K562 (cell line): ENCODE results near the gene DPM2. TPM values are rescaled to one million over a fixed set of nuclear protein-coding genes. Genes with fewer than 3 reads are reported as not detected.
A peak's percentile ranks its signal among the peaks of the same experiment; 100 is the strongest.

Experiments used
- ARNT ChIP-seq, 2 experiments: fragments of 450-650 bp; IDR thresholded peaks; 2 replicates each; pipeline ENCODE4 v1.6.1; 2016; ENCODE audit warnings: mild to moderate bottlenecking in 1 of 2
- CBFA2T2 ChIP-seq: fragments of 450-650 bp; conservative IDR thresholded peaks from 2 replicates; pipeline ENCODE4 v1.6.1; 2017; ENCODE audit warnings: mild to moderate bottlenecking
- CCNT2 ChIP-seq: IDR thresholded peaks from 2 replicates; pipeline ENCODE4 v1.6.1; 2011; ENCODE audit warnings: borderline replicate concordance, low read depth, mild to moderate bottlenecking, moderate library complexity, mixed read lengths, low read length; ENCODE audit not compliant: insufficient read length; ENCODE audit errors: extremely low read depth
- ELF1 ChIP-seq: fragments of 200-800 bp; sonication (Bioruptor generic); IDR thresholded peaks from 2 replicates; pipeline ENCODE4 v1.6.1; 2016; ENCODE audit warnings: missing genetic modification characterization, missing compliant biosample characterization
- GATA2 ChIP-seq: sonication (generic); formaldehyde crosslinking; IDR thresholded peaks from 2 replicates; pipeline ENCODE4 v1.4.0; 2020; ENCODE audit warnings: mild to moderate bottlenecking, missing genetic modification reagents
- HMGN3 ChIP-seq: IDR thresholded peaks from 2 replicates; pipeline ENCODE4 v1.6.1; 2011; ENCODE audit warnings: borderline replicate concordance, low read depth, mild to moderate bottlenecking, mixed read lengths, low read length; ENCODE audit not compliant: insufficient read length; ENCODE audit errors: extremely low read depth
- HNRNPLL ChIP-seq: fragments of 200-400 bp; formaldehyde crosslinking; IDR thresholded peaks from 2 replicates; pipeline ENCODE4 v1.6.1; 2017; ENCODE audit warnings: low read length, low read depth, mild to moderate bottlenecking; ENCODE audit not compliant: poor library complexity, severe bottlenecking
- KLF16 ChIP-seq: IDR thresholded peaks from 2 replicates; pipeline ENCODE4 v1.6.1; 2016; ENCODE audit warnings: antibody characterized with exemption
- MCM3 ChIP-seq: fragments of 450-650 bp; IDR thresholded peaks from 2 replicates; pipeline ENCODE4 v1.6.1; 2016
- MEF2D ChIP-seq: conservative IDR thresholded peaks from 2 replicates; pipeline ENCODE4 v1.6.1; 2016; ENCODE audit warnings: low read depth, missing genetic modification characterization, missing compliant biosample characterization
- NFIC ChIP-seq: fragments of 450-650 bp; IDR thresholded peaks from 2 replicates; pipeline ENCODE4 v1.6.1; 2017; ENCODE audit warnings: mild to moderate bottlenecking, inconsistent platforms
- POLR3G ChIP-seq: IDR thresholded peaks from 2 replicates; pipeline ENCODE4 v1.6.1; 2011; ENCODE audit not compliant: insufficient read length, insufficient replicate concordance; ENCODE audit errors: extremely low read depth
- RBFOX2 ChIP-seq: fragments of 200-400 bp; formaldehyde crosslinking; IDR thresholded peaks from 2 replicates; pipeline ENCODE4 v1.6.1; 2017; ENCODE audit warnings: low read depth, mild to moderate bottlenecking, low read length, moderate library complexity
- SRSF3 ChIP-seq: fragments of 200-400 bp; formaldehyde crosslinking; IDR thresholded peaks from 2 replicates; pipeline ENCODE4 v1.6.1; 2016; ENCODE audit warnings: mild to moderate bottlenecking, low read length, moderate library complexity; ENCODE audit not compliant: insufficient read depth
- SRSF9 ChIP-seq: fragments of 200-400 bp; formaldehyde crosslinking; IDR thresholded peaks from 2 replicates; pipeline ENCODE4 v1.6.1; 2017; ENCODE audit warnings: low read depth, low read length, borderline replicate concordance
- ZNF764 ChIP-seq: fragments of 250-450 bp; sonication (Bioruptor Pico); IDR thresholded peaks from 2 replicates; pipeline ENCODE4 v1.4.0; 2020; ENCODE audit warnings: low read depth, mild to moderate bottlenecking, moderate library complexity
- polyA plus RNA-seq, 8 experiments: library from polyadenylated mRNA; depleted of rRNA in 4 of 8; stranded (reverse) in 5 of 8; unstranded in 3 of 8; fragments of >200 nt; fragmentation: Nextera tagmentation in 2 of 8; fragmentation: Illumina TruSeq in 1 of 8; extraction: Ambion mirVana in 2 of 8; extraction: Trizol in 1 of 8; gene quantifications; 2 replicates each; pipeline versions ENCODE4 v1.2.1 to v1.2.3, GENCODE V29; 2011 to 2014; ENCODE audit warnings: inconsistent platforms in 1 of 8, missing spikeins in 1 of 8
- total RNA-seq, 7 experiments: library from RNA; depleted of rRNA in 6 of 7; stranded (reverse); fragments of >200 nt in 6 of 7; fragmentation: Illumina TruSeq in 2 of 7; extraction: Trizol in 2 of 7; gene quantifications; 2 replicates each; pipeline versions ENCODE4 v1.2.1 to v1.2.3, GENCODE V29; 2011 to 2021; ENCODE audit warnings: low replicate concordance in 1 of 7
- TF ChIP-seq, protein P1 (sequence below): fragments of 450-650 bp; formaldehyde crosslinking; IDR thresholded peaks from 2 replicates; pipeline ENCODE4 v1.4.0; 2020; ENCODE audit warnings: mild to moderate bottlenecking, moderate library complexity
- TF ChIP-seq, protein P2 (sequence below), 2 experiments: fragments of 450-650 bp; IDR thresholded peaks; 2 replicates each; pipeline ENCODE4 v1.6.1; 2016
- TF ChIP-seq, protein P3 (sequence below): fragments of 250-450 bp; sonication (Bioruptor Pico); IDR thresholded peaks from 2 replicates; pipeline ENCODE4 v1.4.0; 2020
- TF ChIP-seq, protein P4 (sequence below): fragments of 450-650 bp; conservative IDR thresholded peaks from 2 replicates; pipeline ENCODE4 v1.6.1; 2016; ENCODE audit warnings: missing genetic modification characterization, low read depth, mild to moderate bottlenecking, missing compliant biosample characterization, moderate library complexity
- TF ChIP-seq, protein P5 (sequence below): fragments of 250-450 bp; sonication (Bioruptor Pico); IDR thresholded peaks from 2 replicates; pipeline ENCODE4 v1.8.0; 2022; ENCODE audit warnings: inconsistent platforms, mild to moderate bottlenecking, moderate library complexity, borderline replicate concordance

DPM2 gene
- total and polyA plus RNA-seq, 9 of the 15 experiments (the other 6 are each of a cell fraction or from before 2014, with no cell fraction given) = 43.5 to 126 (median 71.1) TPM

DNA sequence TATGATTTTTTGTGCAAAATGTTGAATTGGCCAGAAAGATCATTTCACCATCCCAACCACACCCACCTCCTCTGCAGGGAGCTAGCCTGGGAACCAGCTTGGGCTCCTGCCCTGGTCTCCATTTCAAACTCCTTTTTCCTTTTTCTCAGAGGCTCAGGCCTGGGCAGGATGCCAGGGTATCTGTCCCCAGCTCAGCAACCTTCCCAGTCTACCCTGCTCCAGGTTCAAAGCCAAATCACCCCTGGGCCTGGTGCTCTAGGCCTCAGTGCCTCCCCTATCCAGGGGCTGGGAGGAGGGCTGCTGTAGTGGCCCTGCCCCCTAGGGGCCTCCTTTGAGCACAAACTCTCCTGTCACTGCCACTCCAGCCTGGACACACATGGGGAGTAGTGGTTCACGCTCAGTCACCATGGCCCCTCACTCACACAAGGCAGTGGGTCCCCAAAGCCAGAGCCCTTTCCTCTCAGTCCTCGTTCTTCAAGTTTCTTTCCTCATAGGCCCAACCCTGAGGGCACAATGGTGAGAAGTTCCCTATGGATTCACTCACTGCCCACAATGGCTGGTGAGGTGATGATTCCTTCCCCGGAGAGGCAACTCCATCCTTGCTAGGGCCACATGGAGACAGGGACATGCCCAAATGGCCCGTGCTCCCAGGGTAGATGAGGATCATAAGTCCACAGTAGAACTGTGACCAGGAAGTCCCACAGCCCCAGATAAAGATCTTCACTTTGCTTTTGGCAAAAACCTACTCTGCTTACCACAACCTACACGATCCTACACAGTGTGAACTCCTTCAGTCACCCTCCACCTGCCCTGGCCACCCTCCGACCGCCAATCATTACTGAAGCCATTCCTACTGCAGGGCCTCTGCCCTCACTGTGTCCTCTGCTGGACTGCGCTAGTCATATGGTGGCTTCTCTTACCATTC, 19.2 kb downstream of the DPM2 start (continued):
- TF ChIP-seq, protein P1, sequence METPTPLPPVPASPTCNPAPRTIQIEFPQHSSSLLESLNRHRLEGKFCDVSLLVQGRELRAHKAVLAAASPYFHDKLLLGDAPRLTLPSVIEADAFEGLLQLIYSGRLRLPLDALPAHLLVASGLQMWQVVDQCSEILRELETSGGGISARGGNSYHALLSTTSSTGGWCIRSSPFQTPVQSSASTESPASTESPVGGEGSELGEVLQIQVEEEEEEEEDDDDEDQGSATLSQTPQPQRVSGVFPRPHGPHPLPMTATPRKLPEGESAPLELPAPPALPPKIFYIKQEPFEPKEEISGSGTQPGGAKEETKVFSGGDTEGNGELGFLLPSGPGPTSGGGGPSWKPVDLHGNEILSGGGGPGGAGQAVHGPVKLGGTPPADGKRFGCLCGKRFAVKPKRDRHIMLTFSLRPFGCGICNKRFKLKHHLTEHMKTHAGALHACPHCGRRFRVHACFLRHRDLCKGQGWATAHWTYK (CRISPR knock-in tag) = 0 out of 2 replicates have a peak, but pooled peaks have one; percentile 33
- TF ChIP-seq, protein P2, sequence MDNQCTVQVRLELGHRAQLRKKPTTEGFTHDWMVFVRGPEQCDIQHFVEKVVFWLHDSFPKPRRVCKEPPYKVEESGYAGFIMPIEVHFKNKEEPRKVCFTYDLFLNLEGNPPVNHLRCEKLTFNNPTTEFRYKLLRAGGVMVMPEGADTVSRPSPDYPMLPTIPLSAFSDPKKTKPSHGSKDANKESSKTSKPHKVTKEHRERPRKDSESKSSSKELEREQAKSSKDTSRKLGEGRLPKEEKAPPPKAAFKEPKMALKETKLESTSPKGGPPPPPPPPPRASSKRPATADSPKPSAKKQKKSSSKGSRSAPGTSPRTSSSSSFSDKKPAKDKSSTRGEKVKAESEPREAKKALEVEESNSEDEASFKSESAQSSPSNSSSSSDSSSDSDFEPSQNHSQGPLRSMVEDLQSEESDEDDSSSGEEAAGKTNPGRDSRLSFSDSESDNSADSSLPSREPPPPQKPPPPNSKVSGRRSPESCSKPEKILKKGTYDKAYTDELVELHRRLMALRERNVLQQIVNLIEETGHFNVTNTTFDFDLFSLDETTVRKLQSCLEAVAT (IDR thresholded peaks at IDR 0.05) = no peak
- TF ChIP-seq, protein P3, sequence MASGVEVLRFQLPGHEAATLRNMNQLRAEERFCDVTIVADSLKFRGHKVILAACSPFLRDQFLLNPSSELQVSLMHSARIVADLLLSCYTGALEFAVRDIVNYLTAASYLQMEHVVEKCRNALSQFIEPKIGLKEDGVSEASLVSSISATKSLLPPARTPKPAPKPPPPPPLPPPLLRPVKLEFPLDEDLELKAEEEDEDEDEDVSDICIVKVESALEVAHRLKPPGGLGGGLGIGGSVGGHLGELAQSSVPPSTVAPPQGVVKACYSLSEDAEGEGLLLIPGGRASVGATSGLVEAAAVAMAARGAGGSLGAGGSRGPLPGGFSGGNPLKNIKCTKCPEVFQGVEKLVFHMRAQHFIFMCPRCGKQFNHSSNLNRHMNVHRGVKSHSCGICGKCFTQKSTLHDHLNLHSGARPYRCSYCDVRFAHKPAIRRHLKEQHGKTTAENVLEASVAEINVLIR (CRISPR knock-in tag) = no peak
- TF ChIP-seq CBFA2T2 (no peak), ELF1 (tag) (peak; percentile 51; the same call in 1 of the 2 replicates), KLF16 (no peak), POLR3G (no peak), SRSF9 (no peak), GATA2 (CRISPR knock-in tag) (peak; percentile 32; the same call in 1 of the 2 replicates), RBFOX2 (peak; percentile 40; the same call in 1 of the 2 replicates), ARNT (IDR thresholded peaks at IDR 0.05) (no peak), MCM3 (no peak), SRSF3 (no peak), HNRNPLL (no peak), MEF2D (no peak), ZNF764 (CRISPR knock-in tag) (no peak), CCNT2 (no peak), NFIC (peak; percentile 57), HMGN3 (no peak)
- TF ChIP-seq, protein P4, sequence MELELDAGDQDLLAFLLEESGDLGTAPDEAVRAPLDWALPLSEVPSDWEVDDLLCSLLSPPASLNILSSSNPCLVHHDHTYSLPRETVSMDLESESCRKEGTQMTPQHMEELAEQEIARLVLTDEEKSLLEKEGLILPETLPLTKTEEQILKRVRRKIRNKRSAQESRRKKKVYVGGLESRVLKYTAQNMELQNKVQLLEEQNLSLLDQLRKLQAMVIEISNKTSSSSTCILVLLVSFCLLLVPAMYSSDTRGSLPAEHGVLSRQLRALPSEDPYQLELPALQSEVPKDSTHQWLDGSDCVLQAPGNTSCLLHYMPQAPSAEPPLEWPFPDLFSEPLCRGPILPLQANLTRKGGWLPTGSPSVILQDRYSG = no peak
- TF ChIP-seq, protein P5, sequence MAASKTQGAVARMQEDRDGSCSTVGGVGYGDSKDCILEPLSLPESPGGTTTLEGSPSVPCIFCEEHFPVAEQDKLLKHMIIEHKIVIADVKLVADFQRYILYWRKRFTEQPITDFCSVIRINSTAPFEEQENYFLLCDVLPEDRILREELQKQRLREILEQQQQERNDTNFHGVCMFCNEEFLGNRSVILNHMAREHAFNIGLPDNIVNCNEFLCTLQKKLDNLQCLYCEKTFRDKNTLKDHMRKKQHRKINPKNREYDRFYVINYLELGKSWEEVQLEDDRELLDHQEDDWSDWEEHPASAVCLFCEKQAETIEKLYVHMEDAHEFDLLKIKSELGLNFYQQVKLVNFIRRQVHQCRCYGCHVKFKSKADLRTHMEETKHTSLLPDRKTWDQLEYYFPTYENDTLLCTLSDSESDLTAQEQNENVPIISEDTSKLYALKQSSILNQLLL (CRISPR knock-in tag) = no peak
